Astrocyte (in vitro differentiated cells and primary cell): Measurements from ENCODE around the gene PREX1. TPM values are rescaled to one million over a fixed set of nuclear protein-coding genes. Genes with fewer than 3 reads are reported as not detected.

Source experiments
- DNase-seq: peaks from one replicate; pipeline ENCODE4 v3.0.0-alpha.2; 2010; ENCODE audit warnings: low read depth
- FAIRE-seq: peaks from 2 replicates; lab custom pipeline; 2011; peaks lifted over from hg19 to GRCh38; lab: Jason Lieb, UNC
- H2AFZ ChIP-seq: 2 replicates; pipeline ENCODE4 v1.6.0; 2012; ENCODE audit warnings: low read depth, low read length, inconsistent platforms
- H3K27ac ChIP-seq: 2 replicates; pipeline ENCODE4 v1.5.1; 2011; ENCODE audit warnings: low read depth, low read length, inconsistent platforms
- H3K27me3 ChIP-seq: 2 replicates; pipeline ENCODE4 v1.6.0; 2011; ENCODE audit warnings: low read length, inconsistent platforms; ENCODE audit not compliant: insufficient read depth
- H3K36me3 ChIP-seq: 2 replicates; pipeline ENCODE4 v1.5.1; 2011; ENCODE audit warnings: low read length, inconsistent platforms; ENCODE audit not compliant: insufficient read depth
- H3K4me1 ChIP-seq: 2 replicates; pipeline ENCODE4 v1.5.1; 2011; ENCODE audit warnings: low read length, inconsistent platforms; ENCODE audit not compliant: insufficient read depth
- H3K4me2 ChIP-seq: 2 replicates; pipeline ENCODE4 v1.6.0; 2012; ENCODE audit warnings: low read length, inconsistent platforms
- H3K4me3 ChIP-seq: 2 replicates; pipeline ENCODE4 v1.5.1; 2011; ENCODE audit warnings: low read depth, mild to moderate bottlenecking, low read length, inconsistent platforms; ENCODE audit not compliant: insufficient read depth
- H3K79me2 ChIP-seq: 2 replicates; pipeline ENCODE4 v1.6.0; 2012; ENCODE audit warnings: mild to moderate bottlenecking, low read length, inconsistent platforms; ENCODE audit not compliant: insufficient read depth
- H3K9ac ChIP-seq: 2 replicates; pipeline ENCODE4 v1.6.0; 2012; ENCODE audit warnings: mild to moderate bottlenecking, low read length, inconsistent platforms
- H3K9me3 ChIP-seq: 2 replicates; pipeline ENCODE4 v1.5.1; 2012; ENCODE audit warnings: low read depth, mild to moderate bottlenecking, low read length, inconsistent platforms; ENCODE audit not compliant: insufficient read depth
- H4K20me1 ChIP-seq: 2 replicates; pipeline ENCODE4 v1.6.0; 2012; ENCODE audit warnings: low read length, inconsistent platforms; ENCODE audit not compliant: insufficient read depth
- H3K27ac Mint-ChIP-seq: one replicate; pipeline ENCODE4 v1.8.0; 2021; ENCODE audit warnings: mild to moderate bottlenecking, mixed read lengths; ENCODE audit not compliant: unreplicated experiment
- H3K27me3 Mint-ChIP-seq: one replicate; pipeline ENCODE4 v1.8.0; 2021; ENCODE audit warnings: low read depth, mixed read lengths; ENCODE audit not compliant: unreplicated experiment
- H3K36me3 Mint-ChIP-seq: one replicate; pipeline ENCODE4 v1.8.0; 2021; ENCODE audit warnings: low read depth, mixed read lengths; ENCODE audit not compliant: unreplicated experiment
- H3K4me1 Mint-ChIP-seq: one replicate; pipeline ENCODE4 v1.8.0; 2021; ENCODE audit warnings: low read depth, mixed read lengths; ENCODE audit not compliant: unreplicated experiment
- H3K4me3 Mint-ChIP-seq: one replicate; pipeline ENCODE4 v1.8.0; 2021; ENCODE audit warnings: mild to moderate bottlenecking, moderate library complexity, mixed read lengths; ENCODE audit not compliant: unreplicated experiment
- H3K9me3 Mint-ChIP-seq: one replicate; pipeline ENCODE4 v1.8.0; 2021; ENCODE audit warnings: mild to moderate bottlenecking, mixed read lengths; ENCODE audit not compliant: unreplicated experiment
- EZH2 ChIP-seq: IDR thresholded peaks from 2 replicates; pipeline ENCODE4 v1.6.1; 2012; ENCODE audit warnings: mild to moderate bottlenecking, low read length, inconsistent platforms; ENCODE audit not compliant: insufficient read depth
- total RNA-seq: library from RNA; stranded (reverse); gene quantifications from 2 replicates; pipeline ENCODE4 v1.2.1, GENCODE V29; 2021
- TF ChIP-seq, protein P1 (sequence below): IDR thresholded peaks from 2 replicates; pipeline ENCODE4 v1.5.1; 2011; ENCODE audit warnings: low read depth, mild to moderate bottlenecking, inconsistent platforms, low read length, moderate library complexity; ENCODE audit not compliant: insufficient read depth

The PREX1 gene
- total RNA-seq, 1 donor from 2014 or later, result 3.5 TPM

DNA sequence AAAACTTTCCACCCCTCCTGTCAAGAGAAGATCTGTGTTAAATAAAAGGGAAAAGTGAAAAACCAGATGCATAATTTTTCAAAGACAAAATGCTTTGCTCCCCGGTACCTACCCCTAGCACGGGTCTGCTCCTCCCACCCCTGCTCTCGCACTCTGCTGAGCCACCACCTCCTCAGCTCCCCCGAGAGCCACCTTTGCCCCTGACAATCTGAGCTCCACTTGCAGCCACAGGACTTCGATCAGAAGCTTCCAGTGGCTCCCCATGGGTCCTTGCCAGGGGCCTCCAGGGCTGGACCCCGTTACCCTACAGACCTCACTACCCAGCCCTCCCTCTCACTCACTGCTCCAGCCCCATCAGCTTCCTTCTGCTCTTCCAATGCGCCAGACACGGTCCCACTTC is 171.7 kb downstream of the PREX1 start:
- H3K9me3 Mint-ChIP-seq, result peaks cover 1% of the 10 kb centered on the region
- no peak overlapping the region for H3K9ac ChIP-seq
- no peak overlapping the region for H3K4me3 ChIP-seq
- no peaks in the 10 kb centered on the region for H3K4me1 ChIP-seq
- no peak overlapping the region for H3K27ac Mint-ChIP-seq
- H3K27me3 ChIP-seq, result no peaks in the 10 kb centered on the region
- peaks cover 7% of the 10 kb centered on the region for H3K4me1 Mint-ChIP-seq
- no peak for FAIRE-seq
- H2AFZ ChIP-seq, result no peak overlapping the region
- DNase-seq, result no peak
- peaks cover 3% of the 10 kb centered on the region for H3K36me3 Mint-ChIP-seq
- no peaks in the 10 kb centered on the region for H3K36me3 ChIP-seq
- H3K79me2 ChIP-seq, result no peaks in the 10 kb centered on the region
- no peak overlapping the region for H3K4me3 Mint-ChIP-seq
- H3K4me2 ChIP-seq, result no peak overlapping the region
- no peak for TF ChIP-seq EZH2
- TF ChIP-seq, protein P1, sequence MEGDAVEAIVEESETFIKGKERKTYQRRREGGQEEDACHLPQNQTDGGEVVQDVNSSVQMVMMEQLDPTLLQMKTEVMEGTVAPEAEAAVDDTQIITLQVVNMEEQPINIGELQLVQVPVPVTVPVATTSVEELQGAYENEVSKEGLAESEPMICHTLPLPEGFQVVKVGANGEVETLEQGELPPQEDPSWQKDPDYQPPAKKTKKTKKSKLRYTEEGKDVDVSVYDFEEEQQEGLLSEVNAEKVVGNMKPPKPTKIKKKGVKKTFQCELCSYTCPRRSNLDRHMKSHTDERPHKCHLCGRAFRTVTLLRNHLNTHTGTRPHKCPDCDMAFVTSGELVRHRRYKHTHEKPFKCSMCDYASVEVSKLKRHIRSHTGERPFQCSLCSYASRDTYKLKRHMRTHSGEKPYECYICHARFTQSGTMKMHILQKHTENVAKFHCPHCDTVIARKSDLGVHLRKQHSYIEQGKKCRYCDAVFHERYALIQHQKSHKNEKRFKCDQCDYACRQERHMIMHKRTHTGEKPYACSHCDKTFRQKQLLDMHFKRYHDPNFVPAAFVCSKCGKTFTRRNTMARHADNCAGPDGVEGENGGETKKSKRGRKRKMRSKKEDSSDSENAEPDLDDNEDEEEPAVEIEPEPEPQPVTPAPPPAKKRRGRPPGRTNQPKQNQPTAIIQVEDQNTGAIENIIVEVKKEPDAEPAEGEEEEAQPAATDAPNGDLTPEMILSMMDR, result no peak
- H4K20me1 ChIP-seq, result no peaks in the 10 kb centered on the region
- peaks cover 2% of the 10 kb centered on the region for H3K9me3 ChIP-seq
- no peak overlapping the region for H3K27ac ChIP-seq
- peaks cover 19% of the 10 kb centered on the region for H3K27me3 Mint-ChIP-seq

DNA sequence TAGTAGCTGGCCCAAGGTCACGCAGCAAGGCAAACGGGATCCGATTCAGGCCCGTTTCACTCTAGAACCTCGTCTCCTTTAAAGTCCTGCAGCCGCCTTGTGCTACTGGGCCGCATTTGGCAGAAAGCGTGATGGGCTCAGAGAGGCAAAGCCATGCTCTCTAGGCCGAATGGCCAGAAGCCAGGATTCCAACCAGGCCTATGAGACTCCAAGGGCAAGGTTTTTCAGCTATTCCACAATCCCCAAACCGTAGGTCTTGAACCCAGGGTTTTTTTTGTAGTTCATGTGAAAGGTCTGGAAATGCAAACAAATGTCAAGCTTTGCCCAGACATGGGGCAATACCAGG is 174.1 kb downstream of the PREX1 start:
- Mint-ChIP-seq H3K9me3 (peaks cover 4% of the 10 kb centered on the region), H3K4me1 (peaks cover 2% of the 10 kb centered on the region), H3K27ac (no peak overlapping the region), H3K4me3 (no peak overlapping the region), H3K27me3 (peaks cover 22% of the 10 kb centered on the region), H3K36me3 (peaks cover 11% of the 10 kb centered on the region)
- TF ChIP-seq EZH2, result no peak
- TF ChIP-seq, protein P1, result no peak
- H3K36me3 ChIP-seq, result no peaks in the 10 kb centered on the region
- H4K20me1 ChIP-seq, result no peaks in the 10 kb centered on the region
- H3K27ac ChIP-seq, result no peak overlapping the region
- H3K4me3 ChIP-seq, result no peak overlapping the region
- H3K9me3 ChIP-seq, result no peaks in the 10 kb centered on the region
- no peak for FAIRE-seq
- no peak overlapping the region for H3K4me2 ChIP-seq
- H3K9ac ChIP-seq, result no peak overlapping the region
- no peaks in the 10 kb centered on the region for H3K79me2 ChIP-seq
- no peaks in the 10 kb centered on the region for H3K4me1 ChIP-seq
- no peak for DNase-seq
- H3K27me3 ChIP-seq, result no peaks in the 10 kb centered on the region
- H2AFZ ChIP-seq, result no peak overlapping the region

DNA sequence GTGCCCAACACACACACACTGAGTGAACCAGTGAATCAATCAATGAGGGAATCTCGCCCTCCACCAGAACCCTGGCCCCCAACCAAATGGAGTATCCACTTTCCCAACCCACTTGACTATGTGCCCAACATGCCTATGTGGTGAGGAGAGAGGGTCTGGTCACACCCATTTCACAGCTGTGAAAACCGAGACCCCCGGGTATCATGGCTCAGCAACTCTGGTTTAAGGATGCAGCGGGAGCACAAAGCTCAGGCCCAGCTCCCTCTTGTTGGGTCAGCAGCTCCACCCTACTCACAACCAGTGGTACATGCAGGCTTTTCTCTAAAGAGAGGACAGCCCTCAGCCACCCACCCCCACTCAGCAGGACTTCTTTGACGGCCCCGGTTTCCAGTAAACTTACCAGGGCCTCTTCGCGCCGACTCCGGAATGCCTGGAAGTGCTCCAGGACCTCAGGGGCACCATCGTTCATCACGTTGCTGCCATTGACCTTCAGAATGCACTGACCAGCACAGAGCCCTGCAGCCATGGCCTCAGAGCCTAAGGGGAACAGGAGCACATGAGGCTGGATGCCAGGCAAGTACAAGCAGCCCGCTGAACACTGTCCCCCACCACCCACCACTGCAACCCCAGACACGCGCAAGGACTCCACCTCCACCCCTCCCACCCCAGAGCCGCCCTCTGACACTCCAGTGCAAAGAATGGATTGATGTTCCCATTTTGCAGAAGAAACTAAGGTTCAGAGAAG is 174.7 kb downstream of the PREX1 start:
- Histone ChIP-seq H3K4me2 (no peak overlapping the region), H3K79me2 (no peaks in the 10 kb centered on the region)

More for the DNA sequence above, 174.7 kb downstream of the PREX1 start:
- Histone ChIP-seq H3K36me3 (no peaks in the 10 kb centered on the region), H3K27me3 (no peaks in the 10 kb centered on the region), H3K4me1 (no peaks in the 10 kb centered on the region), H3K27ac (no peak overlapping the region), H4K20me1 (no peaks in the 10 kb centered on the region), H2AFZ (no peak overlapping the region), H3K9me3 (no peaks in the 10 kb centered on the region), H3K4me3 (no peak overlapping the region), H3K9ac (no peak overlapping the region)
- H3K4me3 Mint-ChIP-seq, result no peak overlapping the region
- H3K36me3 Mint-ChIP-seq, result peaks cover 12% of the 10 kb centered on the region
- no peak overlapping the region for H3K27ac Mint-ChIP-seq
- TF ChIP-seq, protein P1, result no peak
- TF ChIP-seq EZH2, result no peak
- no peaks in the 10 kb centered on the region for H3K4me1 Mint-ChIP-seq
- FAIRE-seq, result no peak
- peaks cover 4% of the 10 kb centered on the region for H3K9me3 Mint-ChIP-seq
- DNase-seq, result no peak
- H3K27me3 Mint-ChIP-seq, result peaks cover 26% of the 10 kb centered on the region
